ENCODE data around the gene YAP1.

GRCh38 chr11:102263379-102264003 lies 153.2 kb downstream of the YAP1 start:
- TF ChIP-seq POLR2AphosphoS5 (IDR thresholded peaks at IDR 0.05; ENCODE audit: borderline replicate concordance, low read depth, low read length) (no peak), EZH2 (IDR thresholded peaks at IDR 0.05) (no peak)
